CD4-positive, alpha-beta T cell treated with Interleukin-15 for 1 hour (primary cell): ENCODE data around the gene RGL3.
"Not testable (repeated sequence)": the region's sequence is repeated elsewhere in the genome, so short reads cannot be mapped to it uniquely, and the experiment has no call there.

ENCODE experiments used
- DNase-seq: peaks from one replicate; pipeline ENCODE4 v3.0.0-alpha.2; 2020

The RGL3 gene

GRCh38 chr19:11416346-11417052 lies 2.6 kb downstream of the RGL3 start:
- no peak for DNase-seq

- no peak for DNase-seq
Observed at GRCh38 chr19:11414544-11414943, 4.6 kb downstream of the RGL3 start.

DNA sequence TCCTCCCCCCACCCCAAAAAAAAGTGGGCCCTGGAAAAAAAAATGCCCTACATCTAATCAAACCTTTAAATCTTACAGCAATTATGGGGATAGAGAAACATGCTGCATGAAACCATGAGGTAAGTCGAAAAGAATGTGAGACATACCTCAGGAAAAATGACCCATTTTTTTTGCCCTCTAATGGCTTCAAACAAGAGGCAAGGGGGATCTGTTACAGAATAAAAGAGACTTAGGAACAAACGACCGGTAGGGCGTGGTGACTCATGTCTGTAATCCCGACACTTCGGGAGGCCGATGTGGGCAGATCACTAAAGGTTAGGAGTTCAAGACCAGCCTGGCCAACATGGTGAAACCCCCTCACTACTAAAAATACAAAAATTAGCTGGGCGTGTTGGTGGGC lies 8.4 kb downstream of the RGL3 start:
- DNase-seq, result no peak

- DNase-seq, result no peak
Observed at GRCh38 chr19:11408591-11408990, 10.5 kb downstream of the RGL3 start.

DNA sequence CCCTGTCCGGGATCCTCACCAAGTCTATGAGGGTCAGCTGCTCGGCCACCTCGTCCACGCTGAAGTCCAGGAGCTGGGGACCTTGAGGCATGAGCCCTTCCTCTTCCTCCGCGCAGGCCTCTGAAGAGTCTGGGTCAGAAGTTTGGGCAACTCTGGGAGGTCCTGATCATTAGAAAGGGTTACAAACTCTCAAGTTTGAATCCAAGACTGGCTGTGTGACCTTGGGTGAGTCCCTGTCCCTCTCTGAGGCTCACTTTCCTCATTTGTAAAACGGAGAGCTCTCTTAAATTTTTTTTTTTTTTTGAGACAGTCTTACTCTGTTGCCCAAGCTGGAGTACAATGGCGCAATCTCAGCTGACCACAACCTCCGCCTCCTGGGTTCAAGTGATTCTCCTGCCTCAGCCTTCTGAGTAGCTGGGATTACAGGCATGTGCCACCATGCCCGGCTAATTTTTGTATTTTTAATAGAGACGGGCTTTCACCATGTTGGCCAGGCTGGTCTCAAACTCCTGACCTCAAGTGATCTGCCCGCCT lies 12.3 kb downstream of the RGL3 start:
- DNase-seq, result not testable (repeated sequence)

GRCh38 chr19:11405846-11406643 lies 13.1 kb downstream of the RGL3 start:
- no peak for DNase-seq

DNA sequence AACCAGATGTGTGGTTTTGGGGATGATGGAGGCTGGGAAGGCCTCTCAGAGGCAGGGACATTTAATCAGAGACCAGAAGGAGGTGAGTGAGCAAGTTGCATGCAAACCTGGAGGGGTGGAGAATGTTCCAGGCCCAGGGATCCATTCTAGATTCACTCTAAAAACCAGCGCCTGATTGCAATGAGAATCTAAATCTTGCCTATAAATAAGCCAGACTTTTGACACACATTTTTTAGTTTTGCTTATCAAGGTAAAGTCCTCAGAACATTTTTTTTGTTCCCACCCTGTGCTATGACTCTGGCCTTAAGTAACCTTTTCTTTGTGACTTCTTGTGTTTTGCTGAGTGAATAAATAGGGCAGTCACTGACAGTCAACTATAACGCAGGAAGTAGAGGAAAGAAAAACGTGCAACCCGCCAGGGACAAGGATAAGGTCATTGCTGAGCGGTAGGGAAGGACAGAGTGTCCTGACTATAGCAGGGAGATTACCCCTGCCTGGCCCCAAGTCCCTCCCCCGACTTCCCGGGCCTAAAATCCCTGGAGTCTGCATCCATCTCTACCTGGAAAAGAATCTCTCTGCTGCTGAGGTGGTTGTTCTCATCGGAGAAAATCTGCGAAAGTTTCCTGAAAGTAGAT lies 14.4 kb downstream of the RGL3 start:
- no peak for DNase-seq

GRCh38 chr19:11401808-11402543 lies 17.1 kb downstream of the RGL3 start:
- DNase-seq, result no peak

GRCh38 chr19:11400798-11401197 lies 18.3 kb downstream of the RGL3 start:
- no peak for DNase-seq

GRCh38 chr19:11399667-11400066 lies 19.4 kb downstream of the RGL3 start:
- DNase-seq, result no peak

DNA sequence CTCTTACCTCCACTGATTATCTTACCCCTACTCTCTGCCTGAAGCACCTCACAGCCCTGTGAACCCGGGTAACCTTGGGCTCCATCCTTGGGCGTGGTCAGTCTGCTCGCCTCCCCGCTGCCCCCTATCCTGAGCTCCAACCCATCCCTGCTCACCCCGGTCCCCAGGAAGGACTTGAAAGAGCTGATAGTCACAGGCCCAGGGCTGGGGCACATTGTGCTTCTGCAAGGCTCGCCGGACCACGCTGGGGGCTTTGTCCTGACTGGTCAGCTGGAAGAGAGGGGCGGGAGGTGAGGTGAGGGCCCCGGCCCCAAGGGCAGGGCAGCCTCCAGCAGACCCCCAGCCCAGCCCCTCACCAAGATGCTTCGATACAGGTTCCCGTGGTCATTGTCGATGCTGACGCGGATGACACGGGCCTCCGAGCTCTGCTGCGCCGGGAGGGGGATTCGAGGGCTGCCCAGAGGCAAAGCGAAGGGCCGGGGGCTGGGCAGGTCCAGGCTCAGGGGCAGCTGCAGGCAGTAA lies 22.0 kb downstream of the RGL3 start:
- no peak for DNase-seq

DNA sequence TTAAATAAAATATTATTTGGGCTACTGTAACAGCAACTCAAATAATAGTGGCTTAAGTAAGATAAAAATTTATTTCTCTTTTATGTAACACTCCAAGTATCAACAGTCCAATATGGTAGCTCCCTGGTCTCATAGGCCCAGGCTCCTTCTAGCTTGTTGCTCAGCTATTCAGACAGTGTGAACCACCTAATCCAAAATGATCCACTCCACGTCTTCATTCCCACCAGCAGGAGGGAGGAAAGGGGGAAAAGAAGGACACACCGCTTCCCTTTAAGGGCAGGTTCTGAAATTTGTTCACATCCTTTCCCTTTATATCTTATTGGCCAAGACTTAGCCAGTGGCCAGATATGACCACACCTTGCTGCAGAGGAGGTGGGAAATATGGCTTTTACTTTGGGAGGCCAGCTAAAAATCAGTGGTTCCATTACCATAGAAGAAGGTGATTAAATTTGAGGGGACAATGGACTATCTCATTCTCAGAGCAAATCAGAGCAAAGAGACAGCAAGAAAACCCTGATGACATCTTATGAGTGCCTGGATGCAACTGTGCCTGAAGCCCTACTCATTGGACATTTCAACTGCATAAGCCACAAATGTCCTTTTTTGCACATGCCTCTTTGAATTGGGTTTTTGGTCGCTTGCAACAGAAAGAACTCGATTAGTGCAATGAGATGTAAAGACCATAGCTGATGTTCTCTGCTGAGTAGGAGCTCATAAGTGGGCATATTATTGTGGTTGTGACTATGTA lies 28.0 kb downstream of the RGL3 start:
- DNase-seq, result no peak

GRCh38 chr19:11390359-11390758 lies 28.8 kb downstream of the RGL3 start:
- DNase-seq, result no peak

- peak; percentile 30 for DNase-seq
Observed at GRCh38 chr19:11387162-11388034, 31.7 kb downstream of the RGL3 start.

GRCh38 chr19:11384778-11385129 lies 34.4 kb downstream of the RGL3 start:
- DNase-seq, result no peak

- no peak for DNase-seq
Observed at GRCh38 chr19:11383706-11384048, 35.4 kb downstream of the RGL3 start.

DNA sequence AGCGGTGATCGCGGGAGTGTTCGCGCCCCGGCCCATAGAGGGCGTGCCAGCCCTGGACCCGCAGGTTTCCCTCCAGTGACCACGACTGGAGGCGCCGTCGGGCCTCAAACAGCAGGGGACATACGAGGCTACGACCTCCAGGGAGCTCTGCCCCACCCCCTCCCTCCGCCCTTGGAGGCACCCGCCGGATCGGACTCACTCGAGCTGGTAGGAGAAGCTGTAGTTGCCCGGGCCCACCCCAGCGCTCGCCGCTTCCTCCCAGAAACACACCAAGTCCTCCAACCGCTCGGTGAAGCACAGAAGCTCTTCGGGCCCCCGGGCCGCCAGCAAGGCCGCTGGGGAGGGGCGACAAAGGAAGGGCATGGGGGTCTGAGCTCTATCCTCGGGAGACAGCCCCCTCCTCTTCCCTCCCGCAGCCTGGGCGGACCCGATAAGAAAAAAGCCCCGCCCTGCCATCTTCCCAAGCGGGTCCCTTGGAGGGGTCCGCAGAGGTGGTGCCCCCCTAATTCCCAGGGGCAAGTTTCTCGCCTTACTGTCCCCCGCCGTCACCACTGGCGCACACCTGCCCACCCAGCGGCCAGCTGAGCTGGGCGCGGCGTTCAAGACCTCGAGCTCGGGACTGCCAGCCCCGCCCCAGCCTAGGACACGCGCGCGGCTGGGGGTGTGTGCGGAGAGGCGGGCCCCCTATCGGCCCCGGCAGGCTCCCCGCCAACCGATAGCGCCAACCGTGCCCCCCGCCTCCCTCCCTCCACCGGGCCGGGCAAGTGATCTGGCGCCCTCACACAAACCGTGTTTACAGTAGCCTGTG lies 36.0 kb downstream of the RGL3 start:
- peak; percentile 65 for DNase-seq

DNA sequence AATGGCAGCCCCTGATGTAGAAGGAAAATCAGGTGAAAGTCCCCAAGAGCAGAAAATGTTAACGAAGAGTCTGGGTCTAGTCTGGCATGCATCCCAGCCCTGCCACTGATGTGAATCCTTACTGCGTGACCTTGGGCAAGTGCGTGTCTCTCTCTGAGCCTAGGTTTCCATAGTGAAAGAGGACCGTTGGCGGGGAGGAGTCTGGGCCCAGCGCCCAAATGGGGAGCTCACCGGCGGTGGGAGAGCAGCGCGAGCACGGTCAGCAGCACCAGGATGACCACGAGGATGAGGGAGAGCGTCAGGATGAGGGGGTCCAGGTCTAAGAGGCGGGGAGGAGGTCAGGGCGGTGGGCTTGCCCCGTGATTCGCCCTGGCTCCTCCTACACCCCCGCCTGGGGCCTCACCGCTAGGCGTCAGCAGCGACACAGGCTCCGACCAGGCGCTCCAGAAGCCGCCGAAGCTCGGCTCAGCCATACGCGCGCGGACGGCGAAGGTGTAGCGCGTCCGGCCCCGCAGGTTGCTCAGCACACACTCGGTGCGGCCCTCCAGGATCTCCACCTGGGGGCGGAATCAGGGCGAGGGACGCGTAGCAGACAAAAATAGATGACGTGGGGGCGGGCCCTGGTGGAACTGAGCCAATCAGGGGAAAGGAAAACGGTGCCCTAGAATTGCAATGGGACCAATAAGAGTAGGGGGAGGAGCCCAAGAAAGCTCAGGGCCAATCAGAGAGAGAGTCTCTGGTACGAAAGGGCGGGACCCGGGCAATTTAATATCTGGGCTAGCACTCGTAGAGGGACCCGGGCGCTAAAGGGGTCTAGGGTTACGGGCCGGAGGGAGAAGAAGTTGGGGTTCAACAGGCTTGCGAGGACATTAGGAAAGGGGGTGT lies 38.2 kb downstream of the RGL3 start:
- peak; percentile 99 for DNase-seq

- DNase-seq, result no peak
Observed at GRCh38 chr19:11379857-11380350, 39.2 kb downstream of the RGL3 start.
